GM18951 (cell line): ENCODE measurements around the gene GAL3ST1.

Source experiments
- POLR2A ChIP-seq: IDR thresholded peaks from 4 replicates; pipeline ENCODE4 v1.6.1; 2011; ENCODE audit warnings: mild to moderate bottlenecking; ENCODE audit not compliant: insufficient read length, insufficient read depth; ENCODE audit errors: extremely low read depth
- in situ Hi-C: fragments of 300-500 bp; cut with MboI; formaldehyde crosslinking; loops from one replicate; pipeline ENCODE4 v1.12.0; 2022; ENCODE audit warnings: low sequenced_read_pairs, mixed read lengths, inconsistent platforms; ENCODE audit not compliant: unreplicated experiment

The GAL3ST1 gene

DNA sequence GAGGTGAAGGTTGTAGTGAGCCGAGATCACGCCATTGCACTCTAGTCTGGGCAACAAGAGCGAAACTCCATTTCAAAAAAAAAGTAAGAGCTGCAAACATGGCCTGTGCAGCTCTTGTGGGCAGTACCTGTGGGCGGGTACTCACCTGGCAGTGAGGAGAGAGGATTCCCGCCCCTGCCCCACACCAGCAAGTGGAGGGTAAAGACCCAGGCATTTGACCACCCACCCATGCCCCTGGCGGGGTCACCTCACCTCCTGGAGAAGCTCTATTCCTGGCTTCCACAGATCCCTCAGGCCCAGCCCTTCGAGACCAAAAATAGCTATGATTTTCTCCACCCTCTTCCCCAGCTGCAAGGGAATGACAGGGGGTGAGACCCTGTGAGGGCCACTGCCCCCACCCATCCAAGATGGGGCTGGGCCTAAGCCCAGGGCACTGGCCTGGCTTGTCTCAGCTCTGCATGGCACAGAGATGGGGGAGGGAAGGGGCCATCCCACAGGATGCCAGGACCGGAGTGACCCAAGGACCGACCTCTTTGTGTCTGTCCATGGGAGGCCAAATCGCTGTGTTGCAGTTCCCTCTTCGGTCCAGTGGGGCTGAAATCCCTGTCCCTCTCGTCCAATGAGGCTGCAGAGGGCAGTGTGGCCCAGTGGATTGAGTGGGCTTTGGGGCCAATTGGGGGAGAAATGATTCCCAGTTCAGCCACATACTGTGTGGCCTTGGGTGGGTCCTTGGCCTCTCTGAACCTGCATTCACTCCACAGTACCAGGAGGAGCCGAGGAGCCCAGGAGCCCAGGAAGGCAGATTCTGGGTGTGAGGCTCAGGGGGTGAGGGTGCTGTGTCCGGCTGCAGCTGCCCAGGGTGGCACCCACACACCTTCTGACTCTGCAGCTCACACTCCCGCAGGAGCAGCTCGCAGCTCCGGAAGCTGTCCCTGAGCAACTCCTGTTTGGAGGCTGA, 42.5 kb downstream of the GAL3ST1 start:
- no peak for TF ChIP-seq POLR2A
- in situ Hi-C loops, result no loop called here

GRCh38 chr22:30526656-30527055, 47.8 kb downstream of the GAL3ST1 start:
- in situ Hi-C loops, result no loop called here
- no peak for TF ChIP-seq POLR2A

- TF ChIP-seq POLR2A, result no peak
- in situ Hi-C loops, result no loop called here
Measured at GRCh38 chr22:30523646-30524489, 50.6 kb downstream of the GAL3ST1 start.

DNA sequence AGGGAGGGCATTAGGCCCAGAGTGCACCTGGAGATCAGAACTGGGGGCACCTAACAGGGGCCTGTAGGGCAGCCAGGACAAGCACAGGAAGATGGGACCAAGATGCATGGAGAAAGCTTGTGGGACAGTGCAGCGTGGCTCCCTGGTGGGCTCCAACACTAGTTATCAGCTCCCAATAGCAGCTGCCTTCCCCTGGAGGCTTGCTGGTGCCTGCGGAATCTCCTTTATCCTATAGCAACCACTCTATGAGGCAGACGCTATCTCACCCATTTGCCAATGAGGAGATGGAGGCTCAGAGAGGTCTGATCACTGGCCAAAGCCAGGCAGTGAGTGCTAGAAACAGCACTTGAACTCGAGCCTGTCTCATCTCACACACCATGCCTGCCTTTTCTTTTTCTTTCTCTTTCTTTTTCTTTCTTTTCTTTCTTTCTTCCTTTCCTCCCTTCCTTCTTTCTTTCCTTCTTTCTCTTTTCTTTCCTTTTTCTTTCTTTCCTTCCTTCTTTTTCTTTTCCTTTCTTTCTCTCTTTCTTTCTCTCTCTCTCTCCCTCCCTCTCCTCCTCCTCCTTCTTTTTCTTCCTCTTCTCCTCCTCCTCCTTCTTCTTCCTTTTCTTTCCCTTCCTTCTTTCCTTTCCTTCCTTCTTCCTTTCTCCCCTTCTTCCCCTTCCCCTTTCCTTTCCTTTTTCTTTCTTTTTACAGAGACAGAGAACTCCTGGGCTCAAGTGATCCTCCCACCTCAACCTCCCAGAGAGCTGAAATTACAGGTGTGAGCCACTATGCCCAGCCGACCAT, 52.9 kb downstream of the GAL3ST1 start:
- in situ Hi-C loops, result no loop called here
- TF ChIP-seq POLR2A, result no peak

GRCh38 chr22:30519842-30520425, 54.5 kb downstream of the GAL3ST1 start:
- no peak for TF ChIP-seq POLR2A
- in situ Hi-C loops, result no loop called here

DNA sequence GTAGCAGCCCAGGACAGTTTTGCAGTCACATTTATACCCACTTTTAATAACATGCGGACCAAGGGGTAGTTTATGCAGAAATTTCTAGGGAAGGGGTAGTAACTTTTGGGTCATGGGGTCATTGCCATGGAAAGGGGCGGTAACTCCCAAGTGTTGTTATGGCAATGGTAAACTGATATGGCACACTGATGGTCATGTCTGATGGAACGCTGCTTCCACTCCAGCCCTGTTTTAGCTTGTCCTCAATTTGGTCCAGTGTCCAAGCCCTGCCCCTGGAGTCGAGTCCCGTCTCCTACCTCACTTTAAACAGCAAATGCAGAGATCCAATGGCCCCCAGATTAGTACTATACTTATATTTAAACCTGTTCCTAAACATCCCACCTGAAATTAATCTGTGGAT, 57.7 kb downstream of the GAL3ST1 start:
- in situ Hi-C loops, result no loop called here
- TF ChIP-seq POLR2A, result no peak

DNA sequence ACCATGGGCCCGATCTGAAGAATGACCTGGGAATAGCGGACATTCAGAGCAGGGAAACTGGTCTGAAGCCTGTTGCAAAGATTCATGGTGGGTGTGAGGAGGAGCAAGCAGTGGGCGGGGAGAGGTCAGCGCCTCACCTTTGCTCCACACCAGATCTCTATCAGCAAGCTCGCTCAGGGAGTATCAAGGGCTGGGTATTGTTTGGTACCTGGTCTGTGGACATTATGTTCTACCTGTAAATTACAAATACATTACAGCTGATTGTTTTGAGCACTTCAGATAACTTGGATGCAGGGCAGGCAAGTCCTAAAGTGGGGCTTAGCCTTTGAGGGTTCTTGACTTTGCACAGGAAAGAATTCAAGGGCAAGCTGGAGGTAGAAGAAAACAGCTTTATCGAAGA, 58.2 kb downstream of the GAL3ST1 start:
- in situ Hi-C loops, result no loop called here
- no peak for TF ChIP-seq POLR2A

DNA sequence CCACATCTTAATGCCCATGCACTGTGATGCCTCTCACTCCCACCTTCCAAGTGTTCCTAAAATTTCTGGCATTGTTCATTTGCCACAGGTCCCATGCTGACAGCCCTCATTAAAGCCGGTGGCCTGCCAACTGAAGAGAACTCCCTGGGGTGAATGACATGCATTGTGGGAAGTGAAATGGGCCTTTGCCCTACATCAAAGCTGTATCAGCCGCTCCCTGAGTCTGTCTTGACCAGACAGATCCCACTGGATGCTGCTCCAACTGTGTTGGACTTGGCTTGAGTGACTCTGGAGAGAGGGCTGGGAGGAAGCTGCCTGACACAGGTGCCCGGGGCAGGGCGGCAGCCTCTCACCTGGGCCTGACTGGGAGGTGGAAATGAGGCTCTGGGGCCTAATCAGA, 60.2 kb downstream of the GAL3ST1 start:
- in situ Hi-C loops, result no loop called here
- TF ChIP-seq POLR2A, result no peak

DNA sequence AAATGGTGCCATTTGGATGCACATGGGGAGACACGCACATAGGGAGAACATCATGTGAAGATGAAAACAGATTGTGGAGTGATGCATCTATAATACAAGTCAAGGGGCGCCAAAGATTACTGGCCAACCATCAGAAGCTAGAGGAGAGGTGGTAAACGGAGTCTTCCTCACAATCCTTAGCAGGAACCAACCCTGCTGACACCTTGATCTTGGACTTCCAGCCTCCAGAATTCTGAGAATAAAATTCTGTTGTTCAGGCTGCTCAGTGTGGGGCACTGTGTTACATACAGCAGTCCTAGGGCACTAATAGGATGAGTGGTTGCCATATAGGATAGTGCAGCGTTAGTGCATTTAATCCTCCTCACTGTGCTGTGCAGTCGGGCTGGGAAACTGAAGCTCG, 61.0 kb downstream of the GAL3ST1 start:
- TF ChIP-seq POLR2A, result no peak
- in situ Hi-C loops, result no loop called here

DNA sequence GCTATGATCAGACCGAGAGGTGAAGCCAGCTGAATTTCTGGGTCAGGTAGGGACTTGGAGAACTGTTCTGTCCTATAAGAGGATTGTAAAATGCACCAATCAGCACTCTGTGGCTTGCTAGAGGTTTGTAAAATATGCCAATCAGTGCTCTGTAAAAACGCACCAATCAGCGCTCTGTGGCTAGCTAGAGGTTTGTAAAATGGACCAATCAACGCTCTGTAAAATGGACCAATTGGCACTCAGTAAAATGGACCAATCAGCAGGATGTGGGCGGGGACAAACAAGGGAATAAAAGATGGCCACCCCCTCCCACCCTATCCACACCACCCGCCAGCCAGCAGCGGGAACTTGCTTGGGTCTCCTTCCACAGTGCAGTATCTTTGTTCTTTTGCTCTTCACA, 62.6 kb downstream of the GAL3ST1 start:
- in situ Hi-C loops, result no loop called here
- TF ChIP-seq POLR2A, result no peak

DNA sequence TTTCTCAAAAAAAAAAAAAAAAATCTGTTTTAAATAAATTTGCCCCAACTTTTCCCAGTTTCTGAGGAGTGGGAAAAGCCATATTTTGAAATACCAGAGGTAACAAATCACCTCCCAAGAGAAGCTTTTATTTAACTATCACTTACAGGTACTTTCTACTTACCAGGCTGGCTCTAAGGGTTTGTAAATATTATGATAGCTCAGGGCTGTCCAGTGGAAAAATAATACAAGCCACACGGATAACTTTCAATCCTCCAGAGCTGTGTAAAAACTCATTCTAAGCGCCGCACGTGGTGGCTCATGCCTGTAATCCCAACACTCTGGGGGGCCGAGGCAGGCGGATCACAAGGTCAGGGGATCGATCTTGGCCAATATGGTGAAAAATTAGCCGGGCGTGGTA, 63.4 kb downstream of the GAL3ST1 start:
- in situ Hi-C loops, result no loop called here
- TF ChIP-seq POLR2A, result no peak

- TF ChIP-seq POLR2A, result no peak
- in situ Hi-C loops, result no loop called here
Measured at GRCh38 chr22:30508216-30508615, 66.2 kb downstream of the GAL3ST1 start.
